Panc1 (cell line): Measurements from ENCODE around the gene CAST. TPM values are rescaled to one million over a fixed set of nuclear protein-coding genes. Genes with fewer than 3 reads are reported as not detected.
A peak's percentile ranks its signal among the peaks of the same experiment; 100 is the strongest.

Experiments used
- ATAC-seq: fragments of 200-7000 bp; cut with Tn5 transposase; 2 replicates; pipeline ENCODE4 v1.9.1; 2020; ENCODE audit warnings: mild to moderate bottlenecking, moderate library complexity
- BruUV-seq: library from RNA; stranded (reverse); fragments of 400-500 nt; replicated peaks from 2 replicates; lab custom pipeline; 2021; lab: Mats Ljungman, UMichigan
- CTCF ChIA-PET: fragments of 300-600 bp; sonication (Branson Sonifier 250); formaldehyde crosslinking; loops from one replicate; lab custom pipeline; 2022; ENCODE audit warnings: antibody characterized with exemption; lab: Charles Lee
- POLR2A ChIA-PET: fragments of 300-600 bp; sonication (Branson Sonifier 250); formaldehyde crosslinking; loops from one replicate; lab custom pipeline; 2022; ENCODE audit warnings: antibody characterized with exemption; lab: Charles Lee
- DNase-seq: peaks from one replicate; pipeline ENCODE4 v3.0.0-alpha.2; 2010; ENCODE audit warnings: low read depth, low spot score
- H3K27ac ChIP-seq: 2 replicates; pipeline ENCODE4 v1.5.1; 2011; ENCODE audit warnings: mild to moderate bottlenecking, low read length, inconsistent platforms
- H3K27me3 ChIP-seq: fragments of 200-500 bp; sonication (Bioruptor generic); 2 replicates; pipeline ENCODE4 v1.6.0; 2014; ENCODE audit warnings: low read length, inconsistent platforms; ENCODE audit not compliant: control insufficient read depth, insufficient read depth
- H3K36me3 ChIP-seq: fragments of 200-500 bp; sonication (Bioruptor generic); 2 replicates; pipeline ENCODE4 v1.5.1; 2014; ENCODE audit warnings: inconsistent platforms, mild to moderate bottlenecking, low read length, moderate library complexity; ENCODE audit not compliant: control insufficient read depth, insufficient read depth
- H3K4me1 ChIP-seq: 2 replicates; pipeline ENCODE4 v1.5.1; 2011; ENCODE audit warnings: inconsistent platforms, mild to moderate bottlenecking, low read length, moderate library complexity; ENCODE audit not compliant: control insufficient read depth, insufficient read depth
- H3K4me3 ChIP-seq, 2 experiments: 2 replicates each; pipeline ENCODE4 v1.5.1; 2011 to 2012; ENCODE audit warnings: low read depth in 2 of 2, low read length in 2 of 2, mild to moderate bottlenecking in 2 of 2, inconsistent platforms in 1 of 2, moderate library complexity in 1 of 2
- H3K9me3 ChIP-seq: fragments of 200-500 bp; sonication (Bioruptor generic); 2 replicates; pipeline ENCODE4 v1.5.1; 2014; ENCODE audit warnings: low read depth, mild to moderate bottlenecking, inconsistent platforms, low read length, moderate library complexity; ENCODE audit not compliant: control insufficient read depth, insufficient read depth
- CTCF ChIP-seq: fragments of 450-650 bp; IDR thresholded peaks from 2 replicates; pipeline ENCODE4 v1.5.1; 2017; ENCODE audit warnings: mild to moderate bottlenecking
- POLR2AphosphoS5 ChIP-seq: IDR thresholded peaks from 2 replicates; pipeline ENCODE4 v1.6.1; 2012; ENCODE audit warnings: mild to moderate bottlenecking, low read depth, low read length, moderate library complexity
- REST ChIP-seq, 2 experiments: IDR thresholded peaks; 2 replicates each; pipeline ENCODE4 v1.6.1; 2011 to 2012; ENCODE audit warnings: low read depth in 2 of 2, control low read depth in 1 of 2, low read length in 1 of 2, mild to moderate bottlenecking in 1 of 2, moderate library complexity in 1 of 2; ENCODE audit not compliant: insufficient read depth in 1 of 2
- SIN3A ChIP-seq: IDR thresholded peaks from 2 replicates; pipeline ENCODE4 v1.6.1; 2012; ENCODE audit warnings: low read depth, mild to moderate bottlenecking, low read length, moderate library complexity, borderline replicate concordance; ENCODE audit not compliant: insufficient read depth
- TCF7L2 ChIP-seq: IDR thresholded peaks from 2 replicates; pipeline ENCODE4 v1.6.1; 2011; ENCODE audit warnings: mild to moderate bottlenecking, low read depth, low read length, inconsistent platforms
- in situ Hi-C: cut with HindIII; loops from 2 replicates; pipeline ENCODE4 v1.10.0; 2016; ENCODE audit warnings: low sequenced_read_pairs, low pct_unique_long_range_greater_than_20kb
- intact Hi-C: fragments of 100-400 bp; cut with micrococcal nuclease; formaldehyde crosslinking; loops from one replicate; pipeline ENCODE4 v1.10.0; 2022; ENCODE audit not compliant: unreplicated experiment
- total RNA-seq: library from RNA; stranded (reverse); gene quantifications from one replicate; pipeline ENCODE4 v1.2.1, GENCODE V29; 2021; ENCODE audit not compliant: unreplicated experiment

CAST gene
- total RNA-seq, 1 experiment from 2014 or later = 212 TPM

- ATAC-seq = no peak
- Histone ChIP-seq H3K27me3 (no peaks in the 10 kb centered on the region), H3K9me3 (no peaks in the 10 kb centered on the region), H3K4me3 (no peak overlapping the region), H3K27ac (no peak overlapping the region), H3K4me1 (no peaks in the 10 kb centered on the region), H3K36me3 (peaks cover 52% of the 10 kb centered on the region)
- in situ Hi-C loops = no loop called here
- no TSS peak for BruUV-seq
- DNase-seq = no peak
- TF ChIP-seq TCF7L2 = no peak
- TF ChIP-seq REST (IDR thresholded peaks at IDR 0.05; ENCODE audit: insufficient read depth in 1 of 2, low read depth in 2 of 2, low read length in 1 of 2) = no peak
- no peak for TF ChIP-seq CTCF
- no peak for TF ChIP-seq SIN3A
- intact Hi-C loops = no loop called here
- ChIA-PET CTCF (interaction anchor here (0.6 to 0.7 kb wide), 2 partner anchors 8 to 35 kb away, joined by 5 to 8 read pairs; no protein-coding TSS in a partner anchor), POLR2A (no interaction called here)
These were observed 82.8 kb downstream of the CAST start for GRCh38 chr5:96745025-96745424.

DNA sequence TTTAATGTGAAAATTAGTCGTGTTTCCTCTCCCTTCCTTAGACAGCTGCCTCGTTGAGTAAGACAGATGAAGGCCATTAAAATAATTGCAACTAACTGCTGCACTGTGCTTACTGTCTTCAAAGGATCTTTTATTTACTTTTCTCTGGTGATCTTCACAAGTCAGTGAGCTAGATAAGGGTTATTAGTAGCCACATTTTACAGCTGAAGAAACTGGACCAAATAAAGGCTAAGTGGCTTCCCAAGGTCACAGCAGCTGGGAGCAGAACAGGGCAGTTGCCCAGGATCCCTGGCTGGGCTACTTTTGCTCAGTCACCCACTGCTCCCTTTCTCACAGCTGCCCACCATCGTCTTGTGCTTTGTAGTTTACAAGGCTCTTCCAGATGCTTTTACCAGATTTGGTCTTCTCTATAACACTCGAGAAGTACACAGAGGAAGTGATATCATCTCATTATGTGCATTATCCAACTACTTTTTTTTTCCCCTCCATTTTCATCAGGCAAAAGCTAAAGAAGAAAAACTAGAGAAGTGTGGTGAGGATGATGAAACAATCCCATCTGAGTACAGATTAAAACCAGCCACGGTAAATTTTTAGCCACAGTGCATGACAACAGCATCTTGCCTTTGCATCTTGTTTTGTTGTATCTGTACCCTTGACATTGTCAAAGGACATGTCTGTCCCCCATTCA lies 83.8 kb downstream of the CAST start:
- DNase-seq = no peak
- H3K27ac ChIP-seq = no peak overlapping the region
- intact Hi-C loops (no loop called here), in situ Hi-C loops (no loop called here)
- POLR2A ChIA-PET = no interaction called here
- peaks cover 48% of the 10 kb centered on the region for H3K36me3 ChIP-seq
- H3K4me1 ChIP-seq = no peaks in the 10 kb centered on the region
- CTCF ChIA-PET = no interaction called here
- H3K27me3 ChIP-seq = no peaks in the 10 kb centered on the region
- no TSS peak for BruUV-seq
- no peak; the same call in 1 of the 2 replicates for ATAC-seq
- no peaks in the 10 kb centered on the region for H3K9me3 ChIP-seq
- H3K4me3 ChIP-seq = no peak overlapping the region
- TF ChIP-seq CTCF (no peak), TCF7L2 (peak; percentile 67), SIN3A (no peak), REST (IDR thresholded peaks at IDR 0.05; ENCODE audit: insufficient read depth in 1 of 2, low read depth in 2 of 2, low read length in 1 of 2) (no peak), POLR2AphosphoS5 (no peak)
